NCI-H1092 (cell line): Measurements from ENCODE around the gene ADM.

ENCODE experiments used
- DNase-seq: peaks from one replicate; lab custom pipeline; 2025; lab: John Stamatoyannopoulos, UW

ADM gene

GRCh38 chr11:10309163-10310093 is 4.6 kb downstream of the ADM start:
- no peak for DNase-seq

GRCh38 chr11:10310301-10310841 is 5.5 kb downstream of the ADM start:
- no peak for DNase-seq

GRCh38 chr11:10311802-10312201 is 6.9 kb downstream of the ADM start:
- DNase-seq, result no peak

- no peak for DNase-seq
These were observed 9.6 kb downstream of the ADM start for GRCh38 chr11:10314199-10315072.

GRCh38 chr11:10315083-10315482 is 10.2 kb downstream of the ADM start:
- DNase-seq, result no peak

DNA sequence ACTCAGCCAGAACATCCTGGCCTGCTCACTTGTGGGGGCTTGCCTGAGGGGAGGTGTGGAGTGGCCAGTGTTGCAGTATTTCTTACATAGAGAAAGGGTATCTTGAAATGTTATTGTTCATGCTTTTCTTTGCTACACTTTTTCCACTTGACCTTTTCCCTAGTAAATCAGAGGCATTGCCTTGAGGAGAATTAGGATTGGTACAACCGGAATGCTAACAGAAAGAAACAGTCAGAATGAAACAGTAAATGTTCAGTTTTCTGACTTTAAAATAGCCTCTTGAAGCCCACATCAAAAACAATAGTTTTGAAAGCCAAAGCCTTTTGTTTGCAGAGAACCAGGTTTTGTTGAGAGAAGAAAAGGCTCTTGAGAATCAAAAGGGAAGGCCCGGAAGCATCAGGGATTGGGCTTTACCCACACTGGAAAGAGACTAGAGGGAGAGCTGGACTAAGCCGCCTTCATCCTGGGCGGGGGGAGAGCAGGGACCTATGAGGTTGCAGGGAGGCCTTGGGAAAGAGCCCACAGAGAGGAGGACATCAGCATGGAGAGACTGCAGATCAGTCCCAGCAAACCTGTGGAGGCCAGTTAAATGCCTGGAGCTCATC is 12.4 kb downstream of the ADM start:
- no peak for DNase-seq

- DNase-seq, result no peak
These were observed 13.1 kb downstream of the ADM start for GRCh38 chr11:10317776-10318526.

DNA sequence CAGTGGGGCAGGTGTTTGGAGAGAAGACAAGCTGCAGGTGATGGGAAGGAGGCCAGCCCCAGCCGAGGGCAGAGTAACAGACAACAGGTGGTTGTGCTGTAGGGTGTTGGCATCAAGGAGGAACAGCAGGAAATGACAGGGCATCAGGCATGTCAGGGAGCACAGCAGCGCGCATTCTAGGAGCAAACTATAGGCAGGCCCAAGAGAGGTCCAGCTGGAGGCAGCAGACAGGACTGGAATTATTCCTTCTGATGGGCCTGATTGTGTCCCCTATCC is 13.6 kb downstream of the ADM start:
- DNase-seq, result peak; percentile 34

GRCh38 chr11:10319702-10320558 is 15.1 kb downstream of the ADM start:
- no peak for DNase-seq

DNA sequence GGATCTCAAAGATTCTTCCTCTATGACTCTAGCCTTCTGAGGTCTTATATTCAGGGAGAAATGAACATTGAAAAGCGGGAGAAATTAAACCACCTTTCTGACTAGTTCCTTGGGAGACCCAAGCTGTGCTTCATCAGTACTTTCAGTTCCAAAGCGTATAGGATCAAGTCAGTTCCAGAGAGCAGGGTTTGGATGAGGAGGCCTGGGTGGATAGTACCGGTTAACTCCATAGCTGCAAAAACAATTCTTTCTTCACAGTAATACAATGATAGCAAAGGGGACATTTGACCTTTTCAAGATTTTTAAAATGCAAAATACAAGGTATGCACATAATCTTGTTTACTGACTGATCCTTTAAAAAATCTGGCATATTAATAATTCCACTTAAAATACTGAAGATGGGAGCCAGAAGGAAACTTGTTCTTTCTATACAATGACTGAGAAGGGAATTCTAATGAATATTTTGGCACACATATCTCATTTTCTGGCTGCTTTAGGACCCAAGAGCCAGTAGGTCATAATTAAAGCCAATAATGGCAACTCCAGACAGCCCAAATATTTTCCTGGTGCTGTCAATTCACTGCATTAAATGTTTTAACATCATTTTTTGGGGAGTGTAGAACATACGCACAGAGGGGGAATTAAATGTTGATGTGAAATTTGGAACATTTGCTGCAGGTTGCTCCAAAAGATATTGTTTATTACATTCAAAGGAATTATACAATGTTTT is 16.0 kb downstream of the ADM start:
- no peak for DNase-seq

DNA sequence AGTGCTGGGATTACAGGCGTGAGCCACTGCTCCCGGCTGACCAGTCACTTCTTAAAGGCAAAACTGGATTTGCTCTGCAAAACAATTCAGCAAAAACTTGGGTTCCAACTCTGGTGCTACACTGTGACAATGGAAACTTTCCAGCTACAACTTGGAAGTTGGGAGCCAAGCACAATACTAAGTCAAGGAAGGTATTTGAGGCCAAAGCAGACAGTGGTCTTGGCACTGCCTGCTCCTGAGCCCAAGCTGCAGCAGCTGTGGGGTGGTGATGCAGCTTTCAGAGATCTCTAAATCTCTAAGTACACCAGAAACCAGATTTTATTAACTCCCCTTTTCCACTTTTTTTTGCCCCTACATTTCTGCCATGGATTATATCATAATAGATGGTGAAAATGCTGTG is 17.5 kb downstream of the ADM start:
- no peak for DNase-seq

GRCh38 chr11:10322830-10323792 is 18.2 kb downstream of the ADM start:
- peak; percentile 39 for DNase-seq

DNA sequence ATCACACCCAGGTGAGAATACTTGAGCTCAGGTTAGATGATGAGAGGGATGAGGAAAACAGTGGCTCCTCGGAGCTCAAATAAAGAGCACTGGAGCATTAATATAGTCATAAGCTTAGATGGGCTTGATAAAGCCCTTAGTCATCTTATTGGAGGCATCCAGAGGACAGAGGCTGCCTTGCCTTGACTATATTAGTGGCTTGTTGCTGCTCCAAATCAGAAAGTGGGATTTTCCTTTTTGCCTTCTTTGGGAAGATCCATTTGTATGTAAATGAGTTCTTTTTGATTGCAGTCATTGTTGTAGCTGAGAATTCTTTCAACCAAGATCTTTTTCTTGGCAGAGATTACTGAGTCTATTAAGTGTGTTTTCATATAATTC is 18.9 kb downstream of the ADM start:
- no peak for DNase-seq

DNA sequence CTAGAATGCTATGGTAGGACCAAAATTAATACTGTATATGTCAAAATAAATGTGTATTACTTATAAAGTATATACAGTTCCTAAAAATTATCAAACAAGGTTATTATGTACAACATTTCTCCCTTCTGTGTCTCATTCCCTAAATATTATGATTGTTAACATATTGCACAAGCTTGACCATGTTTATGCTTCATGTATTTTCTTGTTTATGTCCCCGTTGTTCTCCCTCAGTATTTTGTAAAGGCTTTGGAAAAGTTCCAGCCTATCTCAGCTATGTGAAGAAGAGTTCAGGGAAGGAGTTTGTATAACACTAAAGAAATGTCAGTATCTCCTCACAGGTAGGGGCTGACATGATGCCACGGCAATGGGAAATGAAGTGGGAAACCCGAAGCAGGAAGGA is 19.6 kb downstream of the ADM start:
- no peak for DNase-seq

DNA sequence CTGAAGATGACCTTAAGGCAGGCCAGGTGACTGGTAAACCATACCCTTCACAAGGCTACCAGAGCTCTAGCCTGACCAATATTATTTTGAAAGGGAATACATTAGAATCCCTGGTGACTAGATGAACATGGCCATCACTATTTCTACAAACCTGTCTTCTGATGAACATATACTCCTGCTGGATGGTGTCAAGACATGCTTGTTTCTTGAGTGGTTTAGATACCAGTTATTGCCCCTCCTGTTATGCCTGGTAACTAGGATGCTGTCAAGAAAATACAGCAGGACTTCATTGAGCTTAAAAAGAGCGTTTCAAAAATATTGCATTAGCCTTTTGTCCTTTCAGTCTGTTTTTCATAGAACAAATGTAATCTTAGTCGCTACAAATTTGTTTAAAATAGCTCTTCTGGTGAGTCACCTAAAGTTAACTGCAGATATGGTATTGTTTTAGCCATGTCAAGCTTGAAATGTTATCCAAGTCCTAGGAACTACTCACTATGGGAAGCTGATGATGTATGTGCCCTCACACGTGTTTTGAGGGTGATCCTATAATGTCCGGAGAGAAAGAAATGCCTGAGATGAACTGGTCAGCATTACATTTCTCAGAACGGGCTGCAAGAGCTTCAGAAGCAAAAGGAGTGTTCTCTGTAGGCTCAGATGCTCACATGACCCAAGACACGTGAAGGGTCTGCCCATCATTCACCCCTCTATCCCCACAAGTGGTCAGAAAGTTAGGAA is 20.6 kb downstream of the ADM start:
- no peak for DNase-seq

- DNase-seq, result no peak
These were observed 21.4 kb downstream of the ADM start for GRCh38 chr11:10326012-10326964.

- DNase-seq, result no peak
These were observed 22.4 kb downstream of the ADM start for GRCh38 chr11:10327254-10327653.
